Upper lobe of left lung (tissue), 6 donors: ENCODE measurements around the gene TOR1AIP2. TPM values are rescaled to one million over a fixed set of nuclear protein-coding genes. Genes with fewer than 3 reads are reported as not detected.

Experiments used
- ATAC-seq, 2 donors: fragments of 200-7000 bp; cut with Tn5 transposase; one replicate each; pipeline ENCODE4 v1.9.1; 2022; ENCODE audit warnings: mild to moderate bottlenecking in 2 of 2, moderate library complexity in 2 of 2; ENCODE audit not compliant: low FRiP score in 2 of 2
- DNase-seq, 2 donors: peaks; one replicate each; pipeline ENCODE4 v3.0.0-alpha.2; 2019 to 2020
- H3K27ac ChIP-seq, 4 donors: fragments of 200-600 bp; sonication (generic); one replicate each; pipeline ENCODE4 v1.5.1; 2016 to 2019
- H3K27me3 ChIP-seq, 4 donors: fragments of 200-600 bp; sonication (generic); one replicate each; pipeline ENCODE4 v1.5.1; 2017 to 2019
- H3K36me3 ChIP-seq, 4 donors: fragments of 200-600 bp; sonication (generic); one replicate each; pipeline ENCODE4 v1.5.1; 2016 to 2019
- H3K4me1 ChIP-seq, 4 donors: fragments of 200-600 bp; sonication (generic); one replicate each; pipeline ENCODE4 v1.5.1; 2018 to 2019
- H3K4me3 ChIP-seq, 4 donors: fragments of 200-600 bp; sonication (generic); one replicate each; pipeline ENCODE4 v1.5.1; 2017 to 2019; ENCODE audit warnings: mild to moderate bottlenecking in 2 of 4, moderate library complexity in 1 of 4
- H3K9me3 ChIP-seq, 4 donors: fragments of 200-600 bp; sonication (generic); one replicate each; pipeline ENCODE4 v1.5.1; 2018 to 2019
- EP300 ChIP-seq, 4 donors: sonication (generic); formaldehyde crosslinking; IDR thresholded peaks; one replicate each; pipeline ENCODE4 v1.5.1; 2017; ENCODE audit warnings: antibody characterized with exemption in 4 of 4, control low read depth in 2 of 4
- POLR2A ChIP-seq, 4 donors: fragments of 450-650 bp; IDR thresholded peaks; one replicate each; pipeline ENCODE4 v1.5.1; 2016 to 2017; ENCODE audit warnings: antibody characterized with exemption in 4 of 4, mild to moderate bottlenecking in 2 of 4
- POLR2AphosphoS5 ChIP-seq, 2 donors: sonication (generic); formaldehyde crosslinking; IDR thresholded peaks; one replicate each; pipeline ENCODE4 v1.5.1; 2017; ENCODE audit warnings: antibody characterized with exemption in 2 of 2
- WGBS, 2 donors: methylation state at CpG; one replicate each; pipeline ENCODE4 v1.1.5; 2017 to 2018; 5-methylcytosine and 5-hydroxymethylcytosine counted together
- total RNA-seq, 6 donors: library from RNA; depleted of rRNA in 4 of 6; stranded (reverse); fragments of >200 nt in 4 of 6; gene quantifications; one replicate each; pipeline versions ENCODE4 v1.1.0 to v1.2.1, GENCODE V29; 2016 to 2021
- TF ChIP-seq, protein P1 (sequence below), 6 experiments: fragments of 450-650 bp in 4 of 6; fragments of 200-600 bp in 2 of 6; sonication (generic) in 2 of 6; IDR thresholded peaks; one replicate each; pipeline ENCODE4 v1.5.1; 2016 to 2019; ENCODE audit warnings: antibody characterized with exemption in 6 of 6
- donor health status: DM: no; HTN: no; CAD: no; lungs with moderate emphysema.
- donor health status: DM: no; HTN: yes; CAD: no; lungs with severe emphysema.

Gene TOR1AIP2
- total RNA-seq, 6 donors from 2014 or later: 59.7 to 145 (median 81.2) TPM

GRCh38 chr1:179815641-179816040 is 62.0 kb downstream of the TOR1AIP2 start:
- ATAC-seq: no peak
- peak overlapping the region in 1 of 4 donors; percentile 14 for H3K27ac ChIP-seq
- DNase-seq: no peak
- H3K36me3 ChIP-seq: no peaks in the 10 kb centered on the region
- H3K4me3 ChIP-seq: peak overlapping the region in 3 of 4 donors; percentile 34 to 47 (median 47)
- no peak for TF ChIP-seq EP300 (IDR thresholded peaks at IDR 0.05)
- TF ChIP-seq, protein P1, sequence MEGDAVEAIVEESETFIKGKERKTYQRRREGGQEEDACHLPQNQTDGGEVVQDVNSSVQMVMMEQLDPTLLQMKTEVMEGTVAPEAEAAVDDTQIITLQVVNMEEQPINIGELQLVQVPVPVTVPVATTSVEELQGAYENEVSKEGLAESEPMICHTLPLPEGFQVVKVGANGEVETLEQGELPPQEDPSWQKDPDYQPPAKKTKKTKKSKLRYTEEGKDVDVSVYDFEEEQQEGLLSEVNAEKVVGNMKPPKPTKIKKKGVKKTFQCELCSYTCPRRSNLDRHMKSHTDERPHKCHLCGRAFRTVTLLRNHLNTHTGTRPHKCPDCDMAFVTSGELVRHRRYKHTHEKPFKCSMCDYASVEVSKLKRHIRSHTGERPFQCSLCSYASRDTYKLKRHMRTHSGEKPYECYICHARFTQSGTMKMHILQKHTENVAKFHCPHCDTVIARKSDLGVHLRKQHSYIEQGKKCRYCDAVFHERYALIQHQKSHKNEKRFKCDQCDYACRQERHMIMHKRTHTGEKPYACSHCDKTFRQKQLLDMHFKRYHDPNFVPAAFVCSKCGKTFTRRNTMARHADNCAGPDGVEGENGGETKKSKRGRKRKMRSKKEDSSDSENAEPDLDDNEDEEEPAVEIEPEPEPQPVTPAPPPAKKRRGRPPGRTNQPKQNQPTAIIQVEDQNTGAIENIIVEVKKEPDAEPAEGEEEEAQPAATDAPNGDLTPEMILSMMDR (IDR thresholded peaks at IDR 0.05): no peak
- no peaks in the 10 kb centered on the region for H3K27me3 ChIP-seq
- peaks cover 10 to 24% (median 21%) of the 10 kb centered on the region in 4 donors for H3K4me1 ChIP-seq
- H3K9me3 ChIP-seq: no peaks in the 10 kb centered on the region
- 36 to 44% methylated on average over 5 of the region's 5 CpGs for WGBS, 2 donors

DNA sequence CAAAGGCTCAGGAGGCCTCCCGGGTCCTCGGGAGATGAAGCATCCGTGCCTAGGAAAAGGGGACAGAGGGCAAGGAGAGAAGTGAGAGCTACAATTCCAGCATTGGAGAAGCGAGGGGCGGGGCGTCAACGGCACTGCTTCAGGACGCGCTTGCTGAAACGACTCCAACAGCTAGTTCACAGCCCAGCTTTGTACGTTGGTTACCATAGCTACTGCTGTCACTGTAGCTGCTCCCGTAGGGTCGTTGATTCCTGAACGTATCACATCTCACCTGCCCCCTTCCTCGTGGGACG is 63.1 kb downstream of the TOR1AIP2 start:
- peak; percentile 15 to 70 for ATAC-seq
- Histone ChIP-seq H3K9me3 (no peaks in the 10 kb centered on the region), H3K27ac (peak overlapping the region in 1 of 4 donors; percentile 37), H3K27me3 (no peaks in the 10 kb centered on the region), H3K4me3 (peak overlapping the region in 3 of 4 donors; percentile 34 to 47 (median 47)), H3K36me3 (no peaks in the 10 kb centered on the region), H3K4me1 (peaks cover 10 to 29% (median 23%) of the 10 kb centered on the region in 4 donors)
- DNase-seq: peak in 1 of 2 donors; percentile 59
- 2 to 7% methylated on average over 4 to 16 of the region's 16 CpGs for WGBS, 2 donors
- TF ChIP-seq POLR2A (IDR thresholded peaks at IDR 0.05) (no peak), EP300 (IDR thresholded peaks at IDR 0.05) (no peak), POLR2AphosphoS5 (IDR thresholded peaks at IDR 0.05) (no peak)
- TF ChIP-seq, protein P1 (IDR thresholded peaks at IDR 0.05): no peak

DNA sequence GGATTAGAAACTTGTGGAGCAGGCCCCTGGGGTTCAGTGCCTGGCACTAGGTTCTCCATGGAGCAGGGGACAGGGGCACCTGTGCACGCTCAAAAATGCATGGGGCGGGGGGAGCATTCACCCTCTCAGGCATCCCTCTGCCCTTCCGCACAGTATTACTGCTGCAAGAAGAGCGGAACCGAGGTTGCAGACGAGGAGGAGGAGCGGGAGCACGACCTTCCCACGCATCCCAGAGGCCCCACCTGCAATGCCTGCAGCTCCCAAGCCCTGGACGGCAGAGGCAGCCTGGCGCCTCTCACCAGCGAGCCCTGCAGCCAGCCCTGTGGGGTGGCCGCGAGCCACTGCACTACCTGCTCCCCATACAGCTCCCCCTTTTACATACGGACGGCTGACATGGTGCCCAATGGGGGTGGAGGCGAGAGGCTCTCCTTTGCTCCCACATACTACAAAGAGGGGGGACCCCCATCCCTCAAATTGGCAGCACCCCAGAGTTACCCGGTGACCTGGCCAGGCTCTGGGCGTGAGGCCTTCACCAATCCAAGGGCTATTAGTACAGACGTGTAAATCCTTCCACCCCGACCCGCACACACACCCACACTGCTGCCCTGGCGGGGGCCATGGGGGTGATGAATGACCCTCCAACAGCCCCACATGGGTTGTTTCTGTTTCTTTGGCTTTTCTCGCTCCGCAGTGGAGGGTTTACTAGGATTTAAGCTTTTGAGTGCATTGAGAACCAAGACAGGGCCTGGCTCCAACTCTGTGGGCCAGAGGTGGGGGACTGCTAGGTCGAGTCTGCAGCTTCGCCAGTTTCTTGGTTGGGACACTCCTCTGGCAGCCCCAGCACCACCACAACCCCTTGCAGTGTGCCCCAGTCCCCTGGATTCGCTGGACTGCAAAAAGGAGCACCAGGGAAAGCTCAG is 63.7 kb downstream of the TOR1AIP2 start:
- Histone ChIP-seq H3K36me3 (no peaks in the 10 kb centered on the region), H3K4me1 (peaks cover 10 to 29% (median 23%) of the 10 kb centered on the region in 4 donors), H3K27ac (peak overlapping the region in 1 of 4 donors; percentile 37), H3K9me3 (no peaks in the 10 kb centered on the region), H3K27me3 (no peaks in the 10 kb centered on the region), H3K4me3 (peak overlapping the region in 3 of 4 donors; percentile 34 to 47 (median 47))
- peak in 1 of 2 donors; percentile 57 for DNase-seq
- ATAC-seq: no peak
- no peak for TF ChIP-seq POLR2A (IDR thresholded peaks at IDR 0.05)
- TF ChIP-seq, protein P1 (IDR thresholded peaks at IDR 0.05): no peak
- TF ChIP-seq EP300 (IDR thresholded peaks at IDR 0.05): no peak
- TF ChIP-seq POLR2AphosphoS5 (IDR thresholded peaks at IDR 0.05): no peak
- WGBS, 2 donors: 74 to 88% methylated on average over 9 to 27 of the region's 28 CpGs

DNA sequence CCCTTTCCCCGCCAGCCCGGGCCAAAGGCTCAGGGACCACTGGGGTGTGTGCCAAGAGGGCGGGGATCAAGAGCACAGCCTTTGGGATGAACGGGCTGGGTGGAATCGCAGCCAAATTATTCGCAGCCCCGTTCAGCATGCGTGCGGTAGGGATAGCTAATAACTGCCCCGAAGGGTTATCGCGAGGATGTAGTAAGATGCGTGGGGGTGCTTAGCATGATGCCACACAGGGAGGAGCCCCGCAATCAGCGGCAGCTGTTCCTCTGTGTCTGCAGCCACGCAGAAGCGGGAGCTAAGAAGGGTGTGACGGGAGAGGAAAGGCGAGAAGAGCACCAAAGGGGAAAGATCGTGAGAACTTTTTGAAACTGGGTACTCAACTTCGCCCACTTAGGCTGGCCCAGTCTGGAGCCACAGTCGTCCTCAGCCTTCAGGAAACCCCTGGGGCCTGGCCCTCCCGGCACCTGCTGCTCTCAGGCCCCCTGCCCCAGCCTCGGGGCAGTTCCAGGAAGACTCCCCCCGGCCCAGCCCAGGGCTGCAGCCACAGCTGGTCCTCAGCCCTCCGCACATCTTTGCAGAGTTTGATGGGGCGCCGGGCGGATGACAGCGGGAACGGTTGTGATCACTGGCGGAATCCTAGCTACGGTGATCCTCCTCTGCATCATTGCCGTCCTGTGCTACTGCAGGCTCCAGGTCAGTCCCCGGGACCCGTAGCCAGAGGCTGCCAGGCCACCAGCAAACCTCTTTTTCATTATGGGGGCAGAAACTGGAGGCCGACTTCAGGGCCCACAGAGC is 64.9 kb downstream of the TOR1AIP2 start:
- 86 to 87% methylated on average over 27 to 36 of the region's 37 CpGs for WGBS, 2 donors
- Histone ChIP-seq H3K27me3 (no peaks in the 10 kb centered on the region), H3K36me3 (no peaks in the 10 kb centered on the region), H3K4me3 (no peak overlapping the region), H3K9me3 (no peaks in the 10 kb centered on the region), H3K4me1 (peaks cover 10 to 29% (median 23%) of the 10 kb centered on the region in 4 donors), H3K27ac (no peak overlapping the region)
- no peak for TF ChIP-seq EP300 (IDR thresholded peaks at IDR 0.05)
- DNase-seq: peak in 1 of 2 donors; percentile 67
- ATAC-seq: no peak

- DNase-seq: no peak
- no peaks in the 10 kb centered on the region for H3K9me3 ChIP-seq
- TF ChIP-seq POLR2A (IDR thresholded peaks at IDR 0.05) (no peak), POLR2AphosphoS5 (IDR thresholded peaks at IDR 0.05) (no peak), EP300 (IDR thresholded peaks at IDR 0.05) (no peak)
- TF ChIP-seq, protein P1 (IDR thresholded peaks at IDR 0.05): no peak
- 82% methylated on average over 7 of the region's 7 CpGs for WGBS, 2 donors
- H3K4me3 ChIP-seq: no peak overlapping the region
- no peaks in the 10 kb centered on the region for H3K27me3 ChIP-seq
- no peaks in the 10 kb centered on the region for H3K36me3 ChIP-seq
- ATAC-seq: no peak
- H3K27ac ChIP-seq: no peak overlapping the region
- peaks cover 4 to 17% (median 11%) of the 10 kb centered on the region in 4 donors for H3K4me1 ChIP-seq
Observed at GRCh38 chr1:179810367-179810715, 67.3 kb downstream of the TOR1AIP2 start.
